Adipose tissue (tissue), 3 donors: Measurements from ENCODE around the gene TSPOAP1. TPM values are rescaled to one million over a fixed set of nuclear protein-coding genes. Genes with fewer than 3 reads are reported as not detected.

ENCODE experiments used
- H3K27ac ChIP-seq: one replicate; pipeline ENCODE4 v1.5.1; 2013; ENCODE audit warnings: low read depth, low read length
- WGBS, 3 donors: extraction: QIAGEN DNeasy Blood & Tissue Kit; methylation state at CpG; one replicate each; pipeline ENCODE4 v1.1.7; 2013; 5-methylcytosine and 5-hydroxymethylcytosine counted together
- polyA plus RNA-seq, 3 donors: library from polyadenylated mRNA; stranded (reverse); fragments of 200-250 nt; gene quantifications; one replicate each; pipeline ENCODE4 v1.2.3, GENCODE V29; 2013
- donor health status: healthy with polysubstance abuse.
- donor health status: Bipolar disorder and iron deficiency.
- donor health status: healthy.

The TSPOAP1 gene
- polyA plus RNA-seq, 3 donors: 4.4 to 11.9 (median 5.3) TPM

DNA sequence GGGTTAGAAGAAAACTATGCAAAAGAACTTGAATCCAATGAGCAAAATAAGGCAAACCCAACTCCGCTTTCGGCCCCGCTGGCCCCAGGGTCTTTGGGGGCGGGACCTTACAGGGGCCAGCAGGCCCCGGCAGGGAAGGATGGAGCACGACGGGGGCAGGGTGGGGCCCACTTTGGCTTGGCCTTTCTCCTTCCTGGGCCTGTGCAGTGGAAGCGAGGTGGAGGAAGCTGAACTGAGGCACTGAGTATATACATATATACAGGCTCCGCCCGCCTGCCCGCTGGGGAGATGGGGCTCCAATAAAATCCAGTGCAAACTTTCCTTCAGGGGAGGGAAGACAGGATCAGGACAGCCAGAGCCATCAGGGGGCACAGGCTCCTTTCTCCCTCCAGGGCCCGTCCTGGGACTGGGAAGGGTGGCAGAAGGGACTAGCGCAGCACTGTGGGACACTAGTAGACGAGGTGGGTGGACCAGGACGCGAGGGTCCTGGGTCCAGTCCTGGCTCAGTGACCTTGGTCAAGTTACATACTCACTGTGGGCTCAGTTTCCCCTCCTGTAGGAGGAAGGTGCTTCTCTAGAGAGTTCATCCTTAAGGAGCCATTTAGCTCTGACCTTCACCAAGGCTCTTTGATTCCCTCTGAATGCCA lies 27.0 kb downstream of the TSPOAP1 start:
- WGBS, 3 donors: 78 to 81% (median 80%) methylated on average over 14 to 16 of the region's 16 CpGs
- H3K27ac ChIP-seq: no peak overlapping the region

DNA sequence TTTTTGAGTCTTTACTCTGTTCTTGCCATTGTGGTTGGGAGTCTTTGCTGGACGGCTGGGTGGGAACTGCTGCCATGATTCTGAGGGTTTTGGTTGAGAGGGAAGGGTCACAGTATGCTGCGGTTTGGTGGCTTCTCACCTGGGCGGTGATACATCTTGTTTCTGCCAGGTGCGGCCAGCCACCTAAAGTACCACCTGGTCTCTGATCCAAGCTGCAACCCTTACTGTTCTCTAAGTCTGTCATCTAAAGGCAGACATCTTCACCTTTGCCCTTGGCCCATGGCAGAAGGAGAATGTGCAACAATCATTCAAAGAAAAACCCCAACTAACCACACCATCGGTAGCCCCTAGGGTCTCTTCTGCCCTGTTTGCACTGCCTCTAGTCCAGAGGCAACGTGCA lies 28.3 kb downstream of the TSPOAP1 start:
- 86% methylated on average over 6 of the region's 6 CpGs for WGBS, 3 donors
- H3K27ac ChIP-seq: no peak overlapping the region

DNA sequence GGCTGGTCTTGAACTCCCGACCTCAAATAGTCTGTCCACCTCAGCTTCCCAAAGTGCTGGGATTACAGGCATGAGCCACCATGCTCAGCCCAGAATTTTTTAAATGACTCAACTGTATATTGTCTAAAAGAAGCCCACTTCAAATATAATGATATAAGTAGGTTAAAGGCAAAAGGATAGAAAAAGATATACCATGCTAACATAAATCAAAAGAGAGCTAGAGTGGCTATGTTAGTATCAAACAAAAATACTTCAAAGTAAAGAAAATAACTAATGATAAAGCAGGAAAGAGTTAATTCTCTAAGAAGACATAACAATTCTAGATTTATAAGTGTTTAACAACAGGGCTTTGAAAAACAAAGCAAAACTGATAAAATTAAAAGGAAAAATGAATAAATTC lies 34.6 kb downstream of the TSPOAP1 start:
- no peak overlapping the region for H3K27ac ChIP-seq
- 86 to 93% (median 92%) methylated on average over 1 of the region's 1 CpG for WGBS, 3 donors

DNA sequence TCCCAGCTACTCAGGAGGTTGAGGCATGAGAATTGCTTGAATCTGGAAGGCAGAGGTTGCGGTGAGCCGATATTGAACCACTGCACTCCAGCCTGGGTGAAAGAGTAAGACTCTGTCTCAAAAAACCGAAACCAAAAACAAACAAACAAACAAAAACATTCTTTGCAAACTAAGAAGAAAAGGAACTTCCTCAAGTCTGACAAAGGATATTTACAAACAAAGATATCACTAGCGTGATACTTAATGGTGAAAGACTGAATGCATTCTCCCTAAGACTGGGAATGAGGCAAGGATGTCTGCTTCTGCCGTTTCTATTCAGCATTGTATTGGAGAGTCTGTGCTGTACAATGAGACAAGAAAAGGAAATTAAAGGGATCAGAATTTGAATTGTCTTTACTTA lies 37.3 kb downstream of the TSPOAP1 start:
- 64 to 75% (median 69%) methylated on average over 5 of the region's 5 CpGs for WGBS, 3 donors
- H3K27ac ChIP-seq: no peak overlapping the region

DNA sequence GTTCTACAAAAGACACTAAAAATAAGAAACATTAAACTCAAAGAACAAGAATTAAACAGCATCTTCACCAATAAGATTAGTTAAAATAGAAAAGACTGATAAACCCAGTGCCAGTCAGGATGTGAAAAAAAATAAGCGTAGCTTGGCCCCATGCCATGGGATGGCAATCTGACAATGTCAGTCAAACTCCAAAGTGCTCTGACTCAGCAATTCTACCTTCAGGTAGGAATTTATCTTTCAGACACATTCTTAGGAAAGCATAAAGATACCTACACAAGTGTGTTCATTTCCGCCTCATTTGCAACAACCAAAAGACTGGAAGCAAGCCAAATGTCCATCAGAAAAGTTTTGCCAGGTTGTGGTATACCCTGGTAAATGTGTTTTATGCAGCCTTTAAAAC lies 38.7 kb downstream of the TSPOAP1 start:
- 22 to 37% (median 28%) methylated on average over 2 of the region's 2 CpGs for WGBS, 3 donors

DNA sequence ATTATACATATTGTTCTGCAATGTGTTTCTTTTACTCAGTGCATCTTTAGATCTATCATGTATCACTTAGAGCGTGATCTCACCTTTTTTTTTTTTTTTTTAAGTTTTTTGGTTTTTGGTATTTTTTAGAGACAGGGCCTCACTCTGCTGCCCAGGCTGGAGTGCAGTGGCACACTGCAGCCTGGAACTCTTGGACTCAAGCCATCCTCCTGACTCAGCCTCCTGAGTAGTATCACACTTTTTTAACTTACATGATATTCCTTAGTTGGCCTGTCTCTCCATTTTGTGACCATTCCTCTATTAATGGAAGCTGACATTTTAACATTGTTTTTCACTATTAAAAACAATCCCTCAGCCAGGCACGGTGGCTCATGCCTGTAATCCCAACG lies 43.2 kb downstream of the TSPOAP1 start:
- 84 to 97% (median 84%) methylated on average over 3 of the region's 3 CpGs for WGBS, 3 donors
- no peak overlapping the region for H3K27ac ChIP-seq

More for the DNA sequence above, 38.7 kb downstream of the TSPOAP1 start:
- no peak overlapping the region for H3K27ac ChIP-seq

DNA sequence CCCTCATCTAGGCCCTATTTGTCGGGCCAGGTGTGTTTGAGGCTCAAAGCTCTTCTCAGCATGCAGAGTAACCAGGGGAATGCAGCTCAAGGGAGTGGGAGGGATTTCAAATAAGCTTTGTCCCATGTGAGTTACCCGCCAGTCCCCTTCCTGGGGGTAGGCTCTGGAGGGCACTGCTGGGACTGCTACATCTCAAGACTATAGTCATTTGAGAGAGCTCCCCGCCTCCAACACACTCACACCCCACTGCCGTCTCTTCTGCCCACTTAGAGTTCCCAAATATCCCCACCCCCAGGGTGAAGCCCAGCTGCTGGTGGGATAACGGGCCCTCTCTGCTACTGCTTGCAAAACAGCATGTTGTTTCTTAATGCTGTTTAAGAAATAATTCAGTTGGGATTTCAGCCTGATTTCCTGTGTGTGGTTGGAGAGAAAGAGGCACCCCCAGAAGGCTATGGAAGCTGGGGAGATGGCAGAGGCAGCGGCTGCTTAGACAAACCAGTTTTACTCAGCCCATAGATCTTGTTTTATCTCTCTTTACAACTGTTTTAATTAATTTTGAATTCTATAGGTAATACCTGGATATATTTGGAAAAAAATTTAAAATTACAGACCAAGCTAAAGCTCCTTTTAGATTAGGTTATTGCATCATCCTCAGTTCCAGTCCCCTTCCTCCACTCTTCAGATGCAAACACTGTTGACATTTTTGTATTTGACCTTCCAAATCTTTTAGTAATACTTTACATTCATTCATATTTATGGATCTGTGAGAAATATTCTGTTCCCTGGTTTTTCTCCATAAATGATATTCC lies 43.8 kb downstream of the TSPOAP1 start:
- no peak overlapping the region for H3K27ac ChIP-seq

DNA sequence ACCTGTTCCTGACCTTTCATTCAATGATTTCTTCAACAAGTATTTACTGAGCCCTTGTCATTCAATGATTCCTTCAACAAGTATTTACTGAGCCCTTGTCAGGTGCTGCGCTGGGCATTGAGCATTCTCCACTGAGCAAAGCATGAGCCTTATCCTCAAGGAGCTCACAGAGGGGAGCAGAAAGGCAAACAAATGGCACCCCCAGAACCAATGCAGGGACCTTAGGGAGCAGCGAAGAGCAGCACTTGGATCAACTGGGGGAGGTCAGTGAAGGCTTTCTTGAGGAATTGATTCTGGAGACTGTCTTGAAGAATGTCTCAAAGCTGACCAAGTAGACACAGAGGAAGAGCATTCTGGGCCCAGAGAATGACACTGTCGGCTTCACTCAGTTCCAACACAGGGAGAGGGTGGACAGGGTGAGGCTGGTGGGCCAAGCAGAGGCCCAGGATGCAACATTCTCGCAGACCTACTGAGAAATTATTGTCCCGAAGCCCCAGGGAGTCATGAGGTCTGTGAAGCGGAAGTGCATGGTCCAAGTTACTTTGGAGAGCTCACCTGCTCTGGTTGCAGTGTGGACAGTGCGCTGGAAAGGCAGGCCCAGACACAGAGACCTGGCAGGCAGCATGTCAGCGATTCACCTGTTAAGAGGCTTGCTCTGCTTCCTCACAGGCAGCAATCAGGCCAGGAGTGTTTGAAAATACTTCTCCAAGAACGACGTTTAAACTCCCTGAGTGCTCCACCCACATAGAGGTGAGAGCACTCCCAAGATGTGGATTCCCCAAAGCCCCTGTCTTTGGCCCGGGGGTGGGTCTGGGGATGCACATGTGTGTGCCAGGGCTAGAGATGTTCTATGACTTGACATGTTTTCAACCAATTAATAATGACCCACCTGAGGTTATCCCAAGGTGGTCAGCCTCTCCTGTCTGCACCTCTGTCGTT lies 44.7 kb downstream of the TSPOAP1 start:
- no peak overlapping the region for H3K27ac ChIP-seq
- 61 to 70% (median 62%) methylated on average over 12 of the region's 12 CpGs for WGBS, 3 donors

More for the DNA sequence above, 43.8 kb downstream of the TSPOAP1 start:
- WGBS, 3 donors: 27 to 58% (median 31%) methylated on average over 6 of the region's 6 CpGs

DNA sequence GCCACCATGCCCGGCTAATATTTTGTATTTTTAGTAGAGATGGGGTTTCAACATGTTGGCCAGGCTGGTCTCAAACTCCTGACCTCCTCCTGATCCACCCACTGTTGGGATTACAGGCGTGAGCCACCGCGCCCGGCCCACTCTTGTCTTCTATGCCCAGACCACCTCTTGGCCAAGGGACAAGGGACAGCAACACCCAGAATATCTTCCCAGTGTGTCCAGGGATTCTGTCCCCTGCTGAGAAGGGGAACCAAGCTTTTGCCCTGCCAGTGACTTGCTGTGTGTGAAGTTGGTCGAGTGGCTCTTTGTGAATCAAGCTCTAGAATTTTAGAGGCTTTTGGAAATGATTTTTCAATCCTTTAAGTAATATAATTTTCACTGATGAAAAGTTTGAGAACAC lies 46.2 kb downstream of the TSPOAP1 start:
- WGBS, 3 donors: 75 to 79% (median 78%) methylated on average over 6 of the region's 6 CpGs
- H3K27ac ChIP-seq: no peak overlapping the region

DNA sequence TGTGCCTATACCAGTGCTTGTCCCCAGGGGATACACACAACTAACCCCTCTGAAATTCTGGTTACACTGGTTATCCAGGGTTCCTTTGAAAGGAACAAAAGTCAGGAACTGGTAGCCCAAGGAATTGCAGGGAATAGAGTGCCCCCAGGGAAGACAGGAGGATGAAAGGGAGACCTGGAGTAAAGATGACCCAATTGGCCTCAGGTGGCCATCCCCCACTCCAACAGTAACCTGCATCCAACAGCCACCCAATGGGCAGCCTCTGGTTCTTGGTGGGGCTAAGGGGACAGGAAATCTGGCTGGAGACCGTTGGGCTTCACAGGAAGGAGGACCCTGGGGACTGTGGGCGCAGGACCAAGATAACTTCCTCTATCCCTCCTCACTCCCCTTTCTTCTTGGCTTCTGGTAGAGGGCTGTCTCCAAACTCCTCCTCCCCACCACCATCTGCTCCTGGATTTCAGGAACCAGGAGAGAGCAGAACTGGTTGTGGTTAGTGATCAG lies 47.0 kb downstream of the TSPOAP1 start:
- WGBS, 3 donors: 8 to 42% (median 21%) methylated on average over 2 of the region's 2 CpGs
- no peak overlapping the region for H3K27ac ChIP-seq

DNA sequence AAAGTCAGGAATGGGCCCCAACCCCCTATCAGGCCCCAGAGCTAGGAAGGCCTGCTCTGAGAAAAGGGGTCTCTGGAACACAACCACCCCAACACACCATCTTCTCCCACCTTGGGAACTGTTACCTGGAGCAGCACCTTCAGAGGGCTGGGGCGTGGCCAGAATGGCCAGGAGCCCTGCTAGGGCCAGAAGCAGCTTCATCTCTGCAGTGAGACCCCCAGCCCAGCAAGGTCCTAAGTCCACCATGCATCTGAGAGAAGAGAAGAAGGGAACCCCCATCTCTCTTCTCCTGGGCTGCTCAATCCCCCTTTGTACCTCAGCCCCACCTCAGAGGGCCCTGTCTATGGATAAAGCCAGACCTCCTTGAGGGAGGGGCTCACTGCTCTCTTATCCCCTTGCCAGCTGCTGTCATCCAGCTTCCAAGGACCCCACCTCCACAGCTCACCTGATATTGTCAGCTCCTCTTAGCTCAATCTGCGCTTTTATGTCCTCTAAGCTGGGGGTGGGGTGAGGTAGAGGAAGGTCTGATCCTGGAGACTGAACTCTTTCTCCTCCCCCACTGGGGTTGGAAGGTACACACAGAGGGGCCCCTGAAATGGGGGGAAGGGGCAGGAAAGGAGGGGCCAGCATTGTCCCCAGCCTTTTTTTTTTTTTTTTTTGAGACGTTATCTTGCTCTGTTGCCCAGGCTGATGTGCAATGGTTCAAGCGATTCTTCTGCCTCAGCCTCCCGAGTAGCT lies 47.9 kb downstream of the TSPOAP1 start, which contains the start of gene MPO:
Gene MPO, minus strand, starts transcription at position 456 of the 738 bp plus-strand sequence. Its CDS starts 177 bp downstream, at position 279.
- H3K27ac ChIP-seq: no peak within 1 kb of the TSS
- WGBS, 3 donors: 52 to 85% (median 57%) methylated on average over 4 to 5 of the region's 5 CpGs

DNA sequence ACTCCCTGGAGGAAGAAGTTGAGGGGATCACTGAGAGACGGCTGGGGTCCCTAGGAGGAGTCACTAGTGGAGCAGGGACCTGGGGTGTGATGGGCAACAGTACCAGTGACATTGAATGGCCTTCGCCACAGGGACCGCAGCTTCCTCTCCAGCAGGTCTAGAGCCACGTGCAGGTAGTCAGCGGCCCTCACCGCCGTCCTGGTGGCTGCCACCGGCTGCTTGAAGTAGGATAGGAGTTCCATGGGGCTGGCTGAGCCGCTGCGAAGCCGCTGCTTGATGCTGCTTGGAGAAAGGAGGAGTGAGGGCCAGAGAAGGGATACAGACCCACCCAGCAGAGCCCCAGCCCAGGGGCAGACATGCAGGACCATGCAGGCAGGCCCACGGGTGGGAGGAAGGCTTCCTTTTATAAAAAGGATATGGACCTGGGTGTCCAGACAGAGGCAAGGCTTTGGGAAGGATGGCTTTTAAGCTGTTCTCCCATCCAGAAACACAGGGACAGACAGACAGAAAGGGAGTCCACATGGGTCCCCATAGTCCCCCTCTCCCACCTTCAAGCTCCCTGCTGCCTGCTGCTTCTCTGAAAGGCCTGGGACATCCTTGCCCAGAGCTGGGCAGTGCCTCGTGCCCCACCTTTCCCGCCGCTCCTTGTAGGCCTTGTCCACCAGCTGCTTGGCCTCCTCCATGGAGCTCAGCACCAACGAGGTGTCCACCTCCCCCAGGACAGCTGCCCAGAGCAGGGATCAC lies 48.7 kb downstream of the TSPOAP1 start:
- WGBS, 3 donors: 57 to 75% (median 60%) methylated on average over 15 to 16 of the region's 16 CpGs
- no peak overlapping the region for H3K27ac ChIP-seq

DNA sequence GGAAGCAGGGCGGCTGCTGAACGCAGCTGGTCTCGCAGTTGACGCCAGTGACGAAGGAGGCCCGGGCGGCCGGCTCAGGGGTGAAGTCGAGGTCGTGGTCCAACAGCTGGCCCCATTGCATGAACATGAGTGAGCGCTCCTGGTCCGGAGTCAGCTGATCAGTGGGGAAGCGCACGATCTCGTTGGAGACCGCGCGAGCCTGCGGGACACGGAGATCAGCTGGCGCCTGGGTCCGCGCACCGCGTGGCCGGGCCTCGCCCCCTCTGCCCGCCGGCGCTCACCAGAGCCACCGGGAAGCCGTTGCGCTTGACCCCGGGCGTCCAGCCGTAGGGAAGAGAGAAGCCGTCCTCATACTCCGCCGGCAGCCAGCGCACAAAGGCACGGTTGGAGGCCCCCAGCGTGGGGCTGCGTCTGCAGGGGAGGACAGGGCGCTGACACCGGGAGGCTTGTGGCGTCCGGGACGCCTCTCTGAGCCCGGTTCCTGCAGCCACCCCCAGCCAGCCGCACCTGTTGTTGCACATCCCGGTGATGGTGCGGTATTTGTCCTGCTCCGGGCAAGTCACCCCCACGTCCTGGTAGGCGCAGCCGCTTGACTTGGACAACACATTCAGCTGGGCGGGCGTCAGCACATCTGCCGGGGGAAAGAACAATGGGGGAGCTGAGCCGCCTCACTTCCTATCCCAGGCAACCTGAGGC lies 49.4 kb downstream of the TSPOAP1 start:
- WGBS, 3 donors: 12 to 20% (median 13%) methylated on average over 44 to 60 of the region's 60 CpGs
- no peak overlapping the region for H3K27ac ChIP-seq

DNA sequence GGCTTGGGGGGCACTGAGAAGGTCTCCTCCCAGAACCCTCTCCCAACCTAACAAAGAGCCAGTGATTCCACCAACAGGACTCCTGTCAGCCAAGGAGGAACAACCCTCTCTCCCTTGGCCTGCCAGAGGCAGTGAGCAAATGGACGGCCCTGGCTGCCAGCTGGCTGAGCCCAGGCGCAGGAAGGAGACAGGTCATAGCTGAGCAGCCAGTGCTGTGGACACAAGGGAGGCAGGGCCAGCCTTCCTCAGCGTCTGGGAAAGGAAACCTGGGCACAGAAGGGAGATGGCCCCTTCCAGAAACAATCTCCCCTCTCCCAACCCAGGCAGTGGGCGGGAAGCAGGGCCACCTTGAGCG lies 50.0 kb downstream of the TSPOAP1 start:
- H3K27ac ChIP-seq: no peak overlapping the region
- WGBS, 3 donors: 14 to 25% (median 20%) methylated on average over 4 to 5 of the region's 5 CpGs

DNA sequence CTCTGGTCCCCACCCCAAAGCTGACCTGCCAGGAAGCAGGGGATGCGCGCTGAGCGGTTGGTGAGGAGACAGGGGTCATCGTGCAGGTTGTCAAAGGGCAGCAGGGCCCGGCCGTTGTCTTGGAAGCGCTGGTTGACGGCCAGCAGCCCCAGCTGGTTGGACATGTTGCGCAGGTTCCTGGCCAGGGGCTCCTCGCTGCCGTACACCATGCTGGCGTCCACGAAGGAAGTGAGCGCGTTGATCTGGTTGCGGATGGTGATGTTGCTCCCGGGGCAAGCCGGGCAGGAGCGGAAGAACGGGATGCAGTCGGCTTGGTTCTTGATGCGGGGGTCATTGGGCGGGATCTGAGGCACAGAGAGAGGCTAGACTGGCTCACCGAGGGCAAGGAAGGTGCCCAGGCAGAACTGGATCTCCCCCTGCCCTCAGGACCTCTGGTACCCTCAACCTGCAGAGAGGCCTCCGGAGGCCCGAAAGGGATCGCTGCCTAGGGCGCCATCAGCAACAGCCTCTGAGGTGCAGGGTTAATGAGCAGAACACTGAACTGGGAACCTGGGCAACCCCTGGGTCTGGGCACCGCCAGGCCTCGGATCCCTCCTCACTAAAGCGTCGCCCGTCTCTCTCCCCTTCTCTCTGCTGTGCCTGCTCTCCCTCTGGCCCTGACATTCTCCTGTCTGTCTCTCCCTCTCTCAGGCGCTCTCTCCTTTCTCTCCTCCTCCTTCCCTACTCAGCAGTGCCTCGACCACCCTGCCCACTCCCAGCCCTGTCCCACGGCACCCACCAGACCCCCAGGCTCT lies 50.6 kb downstream of the TSPOAP1 start:
- WGBS, 3 donors: 63 to 90% (median 73%) methylated on average over 36 of the region's 36 CpGs
- H3K27ac ChIP-seq: no peak overlapping the region
